Tibial nerve (tissue), 4 donors: Measurements from ENCODE around the gene SHQ1. TPM values are rescaled to one million over a fixed set of nuclear protein-coding genes. Genes with fewer than 3 reads are reported as not detected.
A peak's percentile ranks its signal among the peaks of the same experiment; 100 is the strongest.
"Not testable (repeated sequence)": the region's sequence is repeated elsewhere in the genome, so short reads cannot be mapped to it uniquely, and the experiment has no call there.

Experiments used
- DNase-seq, 2 donors: peaks; one replicate each; pipeline ENCODE4 v3.0.0-alpha.2; 2019; ENCODE audit warnings: low spot score in 2 of 2
- H3K27ac ChIP-seq, 4 donors: fragments of 200-600 bp; sonication (generic) in 3 of 4; one replicate each; pipeline ENCODE4 v1.5.1; 2017 to 2019; ENCODE audit warnings: mild to moderate bottlenecking in 1 of 4
- H3K27me3 ChIP-seq, 2 donors: fragments of 200-600 bp; sonication (generic) in 1 of 2; one replicate each; pipeline versions ENCODE4 v1.5.1 to v1.6.0; 2017 to 2019
- H3K36me3 ChIP-seq, 3 donors: fragments of 200-600 bp; sonication (generic); one replicate each; pipeline ENCODE4 v1.5.1; 2018 to 2019
- H3K4me1 ChIP-seq, 4 donors: fragments of 200-600 bp; sonication (generic) in 3 of 4; one replicate each; pipeline ENCODE4 v1.5.1; 2017 to 2019
- H3K4me3 ChIP-seq, 4 donors: fragments of 200-600 bp; sonication (generic) in 3 of 4; one replicate each; pipeline ENCODE4 v1.5.1; 2017 to 2019; ENCODE audit warnings: mild to moderate bottlenecking in 1 of 4, moderate library complexity in 1 of 4
- H3K9me3 ChIP-seq, 4 donors: fragments of 200-600 bp; sonication (generic) in 3 of 4; one replicate each; pipeline ENCODE4 v1.5.1; 2017 to 2019
- EP300 ChIP-seq, 2 donors: sonication (generic); formaldehyde crosslinking; IDR thresholded peaks; one replicate each; pipeline ENCODE4 v1.6.1; 2017; ENCODE audit warnings: antibody characterized with exemption in 2 of 2, mild to moderate bottlenecking in 1 of 2
- POLR2A ChIP-seq, 2 donors: fragments of 450-650 bp; IDR thresholded peaks; one replicate each; pipeline ENCODE4 v1.6.1; 2017; ENCODE audit warnings: antibody characterized with exemption in 2 of 2, mild to moderate bottlenecking in 2 of 2, moderate library complexity in 2 of 2
- WGBS, 2 donors: methylation state at CpG; one replicate each; pipeline ENCODE4 v1.1.5; 2018; 5-methylcytosine and 5-hydroxymethylcytosine counted together
- total RNA-seq, 4 donors: library from RNA; depleted of rRNA; stranded (reverse); fragments of >200 nt; gene quantifications; one replicate each; pipeline ENCODE4 v1.1.0, GENCODE V29; 2016
- TF ChIP-seq, protein P1 (sequence below), 5 experiments: fragments of 200-600 bp in 3 of 5; fragments of 450-650 bp in 2 of 5; sonication (generic) in 3 of 5; IDR thresholded peaks; one replicate each; pipeline ENCODE4 v1.5.1; 2016 to 2019; ENCODE audit warnings: antibody characterized with exemption in 5 of 5, mild to moderate bottlenecking in 3 of 5, moderate library complexity in 2 of 5

SHQ1 gene
- total RNA-seq, 4 donors from 2014 or later: 10.0 to 25.3 (median 19.5) TPM

DNA sequence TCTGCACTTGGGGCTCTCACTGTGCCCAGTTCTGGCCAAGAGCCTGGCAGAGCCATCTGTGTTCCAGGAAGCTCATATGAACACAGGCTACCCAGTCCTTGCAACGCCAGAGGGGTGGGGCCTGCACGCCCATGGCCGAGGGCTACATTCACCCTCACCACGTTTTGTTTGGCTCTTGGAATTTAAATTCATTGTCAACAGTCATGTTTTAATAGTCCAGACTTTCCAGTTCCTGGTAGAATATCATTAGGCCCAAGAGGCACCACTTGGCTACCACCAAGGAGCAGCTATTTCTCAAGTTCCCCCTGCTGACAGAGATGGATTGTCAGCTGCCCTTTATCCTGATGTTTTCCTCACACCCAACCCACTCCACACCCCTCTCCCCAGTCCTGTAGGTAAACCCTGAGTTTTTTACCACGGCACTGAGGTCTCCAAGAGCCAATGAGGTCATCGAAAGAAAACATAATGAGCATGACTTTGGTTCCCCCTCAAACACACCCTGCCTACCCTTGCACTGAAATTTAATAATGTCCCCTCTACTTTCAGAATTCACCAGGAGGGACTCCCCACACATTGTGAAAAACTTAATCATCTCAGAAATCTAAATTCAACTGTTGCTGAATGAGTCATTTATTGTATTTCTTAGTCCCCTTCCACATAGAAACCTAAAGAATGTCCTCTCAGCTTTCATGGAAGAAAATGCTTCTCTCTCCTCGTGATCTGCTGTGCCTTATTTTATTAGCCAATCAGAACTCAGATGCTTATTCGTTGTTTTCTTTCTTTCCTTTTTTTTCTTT is 125.1 kb downstream of the SHQ1 start:
- Histone ChIP-seq H3K4me3 (no peak overlapping the region), H3K27me3 (no peaks in the 10 kb centered on the region), H3K9me3 (no peaks in the 10 kb centered on the region), H3K27ac (peak overlapping the region in 2 of 4 donors; percentile 4 to 25), H3K4me1 (peaks cover 0 to 21% (median 2%) of the 10 kb centered on the region in 4 donors), H3K36me3 (no peaks in the 10 kb centered on the region)
- TF ChIP-seq POLR2A (IDR thresholded peaks at IDR 0.05) (no peak), EP300 (IDR thresholded peaks at IDR 0.05) (no peak)
- TF ChIP-seq, protein P1, sequence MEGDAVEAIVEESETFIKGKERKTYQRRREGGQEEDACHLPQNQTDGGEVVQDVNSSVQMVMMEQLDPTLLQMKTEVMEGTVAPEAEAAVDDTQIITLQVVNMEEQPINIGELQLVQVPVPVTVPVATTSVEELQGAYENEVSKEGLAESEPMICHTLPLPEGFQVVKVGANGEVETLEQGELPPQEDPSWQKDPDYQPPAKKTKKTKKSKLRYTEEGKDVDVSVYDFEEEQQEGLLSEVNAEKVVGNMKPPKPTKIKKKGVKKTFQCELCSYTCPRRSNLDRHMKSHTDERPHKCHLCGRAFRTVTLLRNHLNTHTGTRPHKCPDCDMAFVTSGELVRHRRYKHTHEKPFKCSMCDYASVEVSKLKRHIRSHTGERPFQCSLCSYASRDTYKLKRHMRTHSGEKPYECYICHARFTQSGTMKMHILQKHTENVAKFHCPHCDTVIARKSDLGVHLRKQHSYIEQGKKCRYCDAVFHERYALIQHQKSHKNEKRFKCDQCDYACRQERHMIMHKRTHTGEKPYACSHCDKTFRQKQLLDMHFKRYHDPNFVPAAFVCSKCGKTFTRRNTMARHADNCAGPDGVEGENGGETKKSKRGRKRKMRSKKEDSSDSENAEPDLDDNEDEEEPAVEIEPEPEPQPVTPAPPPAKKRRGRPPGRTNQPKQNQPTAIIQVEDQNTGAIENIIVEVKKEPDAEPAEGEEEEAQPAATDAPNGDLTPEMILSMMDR (IDR thresholded peaks at IDR 0.05): no peak
- DNase-seq: no peak
- 34 to 35% methylated on average over 8 of the region's 8 CpGs for WGBS, 2 donors

DNA sequence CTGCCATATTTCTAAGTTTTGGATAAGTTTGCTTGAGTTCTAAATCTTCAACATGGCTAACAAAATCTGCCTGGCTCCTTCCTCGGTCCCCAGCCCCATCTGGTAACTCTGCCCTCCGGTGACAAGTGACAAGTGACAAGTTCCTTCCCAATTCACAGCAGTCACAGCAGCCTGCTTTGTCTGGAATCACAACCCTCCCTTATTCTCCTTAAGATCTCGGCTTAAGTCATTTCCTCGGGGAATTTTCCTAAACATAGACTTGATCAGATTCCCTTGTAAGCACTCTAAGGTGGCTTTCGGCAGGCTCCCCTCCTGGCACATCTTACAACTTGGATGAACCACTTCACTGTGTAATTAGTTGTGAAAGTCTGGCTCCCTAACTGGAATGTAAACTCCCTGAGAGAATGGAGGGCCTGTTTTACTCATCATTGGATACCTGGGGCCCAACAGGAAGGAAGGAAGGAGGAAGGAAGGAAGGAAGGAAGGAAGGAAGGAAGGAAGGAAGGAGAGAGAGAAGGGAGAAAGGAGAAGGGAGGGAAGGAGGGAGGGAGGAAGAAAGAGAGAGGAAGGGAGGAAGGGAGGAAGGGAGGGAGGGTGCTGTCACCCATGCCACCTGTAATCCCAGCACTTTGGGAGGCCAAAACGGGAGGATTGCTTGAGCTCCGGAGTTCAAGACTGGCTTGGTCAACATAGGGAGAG is 126.4 kb downstream of the SHQ1 start:
- TF ChIP-seq, protein P1 (IDR thresholded peaks at IDR 0.05): no peak
- no peak for TF ChIP-seq POLR2A (IDR thresholded peaks at IDR 0.05)
- TF ChIP-seq EP300 (IDR thresholded peaks at IDR 0.05): no peak
- H3K36me3 ChIP-seq: no peaks in the 10 kb centered on the region
- H3K27ac ChIP-seq: no peak overlapping the region
- no peak for DNase-seq
- H3K9me3 ChIP-seq: no peaks in the 10 kb centered on the region
- H3K27me3 ChIP-seq: no peaks in the 10 kb centered on the region
- no peak overlapping the region for H3K4me3 ChIP-seq
- peaks cover 0 to 9% (median 2%) of the 10 kb centered on the region in 4 donors for H3K4me1 ChIP-seq
- WGBS, 2 donors: 43 to 52% methylated on average over 7 of the region's 7 CpGs

DNA sequence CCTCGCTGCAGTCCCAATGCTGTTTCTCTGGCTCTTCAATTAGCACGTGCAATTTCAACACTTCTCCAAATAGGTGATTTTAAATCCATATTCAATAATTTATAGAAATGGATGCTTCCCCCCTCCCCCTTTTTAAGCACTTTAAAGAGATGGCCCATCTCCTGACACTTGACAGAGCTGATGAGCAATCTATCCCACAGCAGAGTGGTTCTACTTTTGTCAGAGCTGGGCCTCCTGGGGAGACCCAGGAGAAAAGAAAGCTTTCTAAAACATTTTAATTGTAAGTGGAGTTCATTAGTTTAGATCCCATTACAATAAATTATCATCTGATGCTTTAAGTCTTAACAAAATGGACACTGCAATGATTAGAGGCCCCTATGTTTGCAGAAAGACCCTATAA is 127.7 kb downstream of the SHQ1 start:
- TF ChIP-seq POLR2A (IDR thresholded peaks at IDR 0.05): no peak
- Histone ChIP-seq H3K9me3 (peaks cover 0 to 9% (median 0%) of the 10 kb centered on the region in 4 donors), H3K27ac (no peak overlapping the region), H3K36me3 (no peaks in the 10 kb centered on the region), H3K4me1 (peaks cover 0 to 9% (median 2%) of the 10 kb centered on the region in 4 donors), H3K4me3 (no peak overlapping the region), H3K27me3 (no peaks in the 10 kb centered on the region)
- WGBS, 2 donors: 82 to 96% methylated on average over 2 of the region's 2 CpGs
- DNase-seq: no peak

DNA sequence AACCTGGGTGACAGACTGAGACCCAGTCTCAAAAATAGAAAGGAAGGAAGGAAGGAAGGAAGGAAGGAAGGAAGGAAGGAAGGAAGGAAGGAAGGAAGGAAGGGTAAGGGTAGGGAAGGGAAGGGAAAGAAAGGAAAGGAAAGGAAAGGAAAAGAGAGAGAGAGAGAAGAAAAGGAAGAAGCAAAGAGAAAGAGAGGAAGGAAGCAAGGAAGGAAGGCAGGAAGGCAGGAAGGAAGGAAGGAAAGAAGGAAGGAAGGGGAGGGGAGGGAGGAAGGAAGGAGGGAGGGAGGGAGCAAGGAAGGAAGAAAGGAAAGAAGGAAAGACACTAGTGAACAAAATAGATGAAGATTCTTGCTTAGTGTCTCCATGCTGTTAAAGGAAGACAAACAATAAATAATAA is 129.1 kb downstream of the SHQ1 start:
- Histone ChIP-seq H3K36me3 (no peaks in the 10 kb centered on the region), H3K4me3 (no peak overlapping the region), H3K9me3 (peaks cover 0 to 18% (median 2%) of the 10 kb centered on the region in 4 donors), H3K27me3 (no peaks in the 10 kb centered on the region), H3K27ac (no peak overlapping the region), H3K4me1 (peaks cover 0 to 9% (median 2%) of the 10 kb centered on the region in 4 donors)
- no peak for DNase-seq
- TF ChIP-seq, protein P1 (IDR thresholded peaks at IDR 0.05): no peak

DNA sequence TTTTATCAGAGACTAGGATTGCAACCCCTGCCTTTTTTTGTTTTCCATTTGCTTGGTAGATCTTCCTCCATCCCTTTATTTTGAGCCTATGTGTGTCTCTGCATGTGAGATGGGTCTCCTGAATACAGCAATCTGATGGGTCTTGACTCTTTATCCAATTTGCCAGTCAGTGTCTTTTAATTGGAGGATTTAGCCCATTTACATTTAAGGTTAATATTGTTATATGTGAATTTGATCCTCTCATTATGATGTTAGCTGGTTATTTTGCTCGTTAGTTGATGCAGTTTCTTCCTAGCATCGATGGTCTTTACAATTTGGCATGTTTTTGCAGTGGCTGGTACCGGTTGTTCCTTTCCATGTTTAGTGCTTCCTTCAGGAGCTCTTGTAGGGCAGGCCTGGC is 134.1 kb downstream of the SHQ1 start:
- DNase-seq, H3K27me3 ChIP-seq, H3K4me1 ChIP-seq, H3K4me3 ChIP-seq, H3K27ac ChIP-seq, H3K36me3 ChIP-seq: not testable (repeated sequence)
- WGBS, 2 donors: 91 to 96% methylated on average over 3 of the region's 3 CpGs
- peaks cover 0 to 20% (median 2%) of the 10 kb centered on the region in 4 donors for H3K9me3 ChIP-seq

DNA sequence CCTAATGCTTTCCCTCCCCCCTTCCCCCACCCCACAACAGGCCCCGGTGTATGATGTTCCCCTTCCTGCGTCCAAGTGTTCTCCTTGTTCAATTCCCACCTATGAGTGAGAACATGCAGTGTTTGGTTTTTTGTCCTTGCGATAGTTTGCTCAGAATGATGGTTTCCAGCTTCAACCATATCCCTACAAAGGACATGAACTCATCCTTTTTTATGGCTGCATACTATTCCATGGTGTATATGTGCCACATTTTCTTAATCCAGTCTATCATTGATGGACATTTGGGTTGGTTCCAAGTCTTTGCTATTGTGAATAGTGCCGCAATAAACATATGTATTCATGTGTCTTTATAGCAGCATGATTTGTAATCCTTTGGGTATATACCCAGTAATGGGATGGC is 137.8 kb downstream of the SHQ1 start:
- not testable (repeated sequence) for H3K36me3 ChIP-seq, H3K4me3 ChIP-seq
- 95 to 98% methylated on average over 4 of the region's 4 CpGs for WGBS, 2 donors

More for the DNA sequence above, 137.8 kb downstream of the SHQ1 start:
- not testable (repeated sequence) for H3K27me3 ChIP-seq, H3K27ac ChIP-seq, H3K4me1 ChIP-seq, DNase-seq
- H3K9me3 ChIP-seq: peaks cover 0 to 14% (median 2%) of the 10 kb centered on the region in 4 donors
